NB4 (cell line): ENCODE data around the gene COL6A5.

ENCODE experiments used
- CTCF ChIP-seq: IDR thresholded peaks from one replicate; pipeline ENCODE4 v1.5.1; 2012; ENCODE audit warnings: low read depth, low read length
- MAX ChIP-seq: IDR thresholded peaks from 2 replicates; pipeline ENCODE4 v1.6.1; 2011; ENCODE audit warnings: low read depth, low read length
- MYC ChIP-seq: IDR thresholded peaks from 2 replicates; pipeline ENCODE4 v1.6.1; 2011; ENCODE audit warnings: low read depth, low read length
- POLR2A ChIP-seq: IDR thresholded peaks from 2 replicates; pipeline ENCODE4 v1.6.1; 2011; ENCODE audit warnings: mild to moderate bottlenecking; ENCODE audit not compliant: insufficient read length; ENCODE audit errors: extremely low read depth

- TF ChIP-seq CTCF (no peak), POLR2A (no peak), MAX (no peak), MYC (no peak)
Observed at GRCh38 chr3:130509008-130509407, 163.5 kb downstream of the COL6A5 start.
